Common myeloid progenitor, CD34-positive (primary cell): ENCODE results near the gene TES.

ENCODE experiments used
- CTCF ChIA-PET: fragments of 350-600 bp; sonication (Branson Sonifier 250); formaldehyde crosslinking; loops from one replicate; lab custom pipeline; 2021; ENCODE audit warnings: antibody characterized with exemption; lab: Charles Lee
- POLR2A ChIA-PET: fragments of 350-600 bp; sonication (Branson Sonifier 250); formaldehyde crosslinking; loops from one replicate; lab custom pipeline; 2021; ENCODE audit warnings: antibody characterized with exemption; lab: Charles Lee
- DNase-seq, 3 donors: peaks; one replicate each; pipeline versions ENCODE4 v3.0.0 to v3.0.0-alpha.2; 2013
- H3K27ac ChIP-seq, 2 experiments: 1 replicate in 1 of 2; 2 replicates in 1 of 2; pipeline ENCODE4 v1.7.0; 2013; ENCODE audit warnings: inconsistent platforms in 2 of 2, low read length in 2 of 2, mild to moderate bottlenecking in 2 of 2, low read depth in 1 of 2, moderate library complexity in 1 of 2; ENCODE audit not compliant: severe bottlenecking in 2 of 2, insufficient read depth in 1 of 2, poor library complexity in 1 of 2
- H3K27me3 ChIP-seq, 5 experiments: replicated peaks in 2 of 5; 1 replicate in 3 of 5; 2 replicates in 2 of 5; pipeline versions ENCODE4 v1.6.1 to v1.7.0; 2013; ENCODE audit warnings: low read length in 4 of 5, mild to moderate bottlenecking in 2 of 5, moderate library complexity in 2 of 5, inconsistent platforms in 1 of 5; ENCODE audit not compliant: insufficient read depth in 5 of 5, control insufficient read depth in 4 of 5
- H3K36me3 ChIP-seq, 4 experiments: 1 replicate in 2 of 4; 2 replicates in 2 of 4; pipeline versions ENCODE4 v1.6.1 to v1.7.0; 2013; ENCODE audit warnings: low read length in 3 of 4, control low read depth in 1 of 4, mild to moderate bottlenecking in 1 of 4; ENCODE audit not compliant: control insufficient read depth in 4 of 4, insufficient read depth in 4 of 4
- H3K4me1 ChIP-seq, 4 experiments: 1 replicate in 3 of 4; 2 replicates in 1 of 4; pipeline versions ENCODE4 v1.6.1 to v1.7.1; 2013; ENCODE audit warnings: low read length in 3 of 4, mild to moderate bottlenecking in 3 of 4, control low read depth in 1 of 4, inconsistent platforms in 1 of 4, moderate library complexity in 1 of 4; ENCODE audit not compliant: control insufficient read depth in 4 of 4, insufficient read depth in 4 of 4; ENCODE audit errors: control extremely low read depth in 1 of 4
- H3K4me3 ChIP-seq, 7 experiments: 1 replicate in 4 of 7; 2 replicates in 3 of 7; pipeline versions ENCODE4 v1.5.1 to v1.7.0; 2013; ENCODE audit warnings: mild to moderate bottlenecking in 7 of 7, low read length in 6 of 7, moderate library complexity in 6 of 7, inconsistent platforms in 2 of 7, low read depth in 2 of 7, control low read depth in 1 of 7; ENCODE audit not compliant: insufficient read depth in 4 of 7, control insufficient read depth in 1 of 7; ENCODE audit errors: extremely low read depth in 1 of 7
- H3K9me3 ChIP-seq, 5 experiments: 1 replicate in 4 of 5; 2 replicates in 1 of 5; pipeline versions ENCODE4 v1.6.1 to v1.7.1; 2013; ENCODE audit warnings: low read length in 4 of 5, mild to moderate bottlenecking in 2 of 5, inconsistent platforms in 1 of 5, low read depth in 1 of 5, moderate library complexity in 1 of 5; ENCODE audit not compliant: control insufficient read depth in 4 of 5, insufficient read depth in 2 of 5; ENCODE audit errors: control extremely low read depth in 1 of 5

The TES gene

DNA sequence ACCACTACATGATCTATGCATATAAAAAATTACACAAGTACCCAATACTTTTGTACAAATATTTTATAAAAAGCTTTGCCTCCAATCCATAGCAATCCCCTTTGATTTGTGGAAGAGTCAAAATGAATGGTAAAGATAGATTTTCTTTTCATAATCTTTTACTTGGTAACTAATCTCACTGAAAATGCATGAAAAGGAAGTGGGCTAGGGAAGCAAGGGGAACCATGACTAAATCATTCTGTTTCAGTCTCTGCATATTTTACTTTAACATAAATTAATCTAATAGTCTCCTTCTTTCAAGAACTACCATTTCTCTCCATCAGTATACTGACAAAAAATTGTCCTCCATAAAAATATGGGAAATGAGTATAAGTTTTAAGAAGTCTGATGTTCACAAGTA is 96.9 kb downstream of the TES start:
- ChIA-PET POLR2A (no interaction called here), CTCF (no interaction called here)

More for the DNA sequence above, 96.9 kb downstream of the TES start:
- DNase-seq = peak in 1 of 3 donors; percentile 3
- no peak overlapping the region for H3K4me3 ChIP-seq
- no peaks in the 10 kb centered on the region for H3K9me3 ChIP-seq
- no peaks in the 10 kb centered on the region for H3K4me1 ChIP-seq
- H3K27ac ChIP-seq = no peak overlapping the region
- H3K27me3 ChIP-seq = no peaks in the 10 kb centered on the region
- no peaks in the 10 kb centered on the region for H3K36me3 ChIP-seq
